Measurements from ENCODE around the gene BABAM2.

The BABAM2 gene

DNA sequence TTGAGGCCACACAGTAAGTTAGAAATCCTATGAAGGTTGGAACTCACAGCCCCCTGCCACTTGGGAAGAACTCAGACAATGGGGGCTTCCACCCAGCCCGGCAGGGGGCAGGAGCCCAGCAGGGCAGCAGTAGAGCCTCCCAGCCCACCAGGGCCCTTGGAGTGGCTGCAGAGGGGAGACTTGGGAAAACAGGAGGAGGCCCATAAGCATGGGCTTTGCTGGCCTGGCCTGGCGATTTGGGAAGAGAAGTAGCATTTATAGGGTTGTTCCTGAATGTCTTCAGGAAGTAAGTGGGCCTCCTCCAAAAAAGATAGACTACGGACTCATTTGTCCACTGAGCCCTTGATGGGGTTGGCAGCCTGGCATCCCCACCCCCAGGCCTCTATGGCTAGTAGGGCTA is 484.7 kb downstream of the BABAM2 start:
- DNase-seq (ENCODE audit: low read depth in 2 of 2): no peak

DNA sequence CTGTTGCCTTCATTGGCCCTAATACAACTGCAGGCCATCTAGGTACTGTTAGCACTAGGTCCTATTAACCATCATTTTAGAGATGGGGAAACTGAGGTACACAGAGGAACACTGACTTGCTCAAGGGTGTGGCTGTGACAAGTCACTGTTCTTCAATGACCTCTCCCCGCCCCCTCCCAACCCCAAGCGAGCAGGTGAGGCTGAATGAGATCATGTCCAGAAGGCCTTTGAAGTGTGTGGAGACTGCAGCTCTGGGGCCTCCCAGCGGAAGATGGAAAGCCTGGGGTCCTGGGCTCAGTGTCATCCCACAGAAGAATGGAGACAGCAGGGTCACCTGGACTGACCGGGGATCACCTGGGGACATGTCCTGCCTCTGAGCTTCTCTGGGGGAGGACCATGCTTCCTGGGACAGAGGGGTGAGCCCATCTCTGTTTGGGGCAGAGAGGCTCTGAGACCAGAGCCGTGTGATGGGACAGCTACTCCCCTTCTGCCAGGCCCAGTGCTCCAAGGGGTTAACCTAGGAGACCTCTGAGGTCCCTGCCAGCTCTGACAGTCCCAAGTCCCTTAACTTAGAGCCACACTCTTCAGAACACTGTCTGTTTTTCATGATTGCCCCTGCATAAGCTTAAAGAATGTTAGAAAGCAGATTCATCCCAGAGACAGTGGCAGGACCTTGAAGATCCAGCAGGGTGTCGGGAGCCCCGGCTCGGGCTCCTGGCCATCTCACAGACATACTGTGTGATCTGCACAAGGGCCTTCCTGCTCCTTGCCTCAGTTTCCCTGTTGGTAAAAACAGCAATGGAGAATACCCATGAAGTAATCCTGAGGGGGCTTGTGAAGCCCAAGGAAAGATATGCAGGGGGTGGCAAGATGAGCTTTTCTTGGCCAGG is 485.5 kb downstream of the BABAM2 start:
- DNase-seq (ENCODE audit: low read depth in 2 of 2): no peak

DNA sequence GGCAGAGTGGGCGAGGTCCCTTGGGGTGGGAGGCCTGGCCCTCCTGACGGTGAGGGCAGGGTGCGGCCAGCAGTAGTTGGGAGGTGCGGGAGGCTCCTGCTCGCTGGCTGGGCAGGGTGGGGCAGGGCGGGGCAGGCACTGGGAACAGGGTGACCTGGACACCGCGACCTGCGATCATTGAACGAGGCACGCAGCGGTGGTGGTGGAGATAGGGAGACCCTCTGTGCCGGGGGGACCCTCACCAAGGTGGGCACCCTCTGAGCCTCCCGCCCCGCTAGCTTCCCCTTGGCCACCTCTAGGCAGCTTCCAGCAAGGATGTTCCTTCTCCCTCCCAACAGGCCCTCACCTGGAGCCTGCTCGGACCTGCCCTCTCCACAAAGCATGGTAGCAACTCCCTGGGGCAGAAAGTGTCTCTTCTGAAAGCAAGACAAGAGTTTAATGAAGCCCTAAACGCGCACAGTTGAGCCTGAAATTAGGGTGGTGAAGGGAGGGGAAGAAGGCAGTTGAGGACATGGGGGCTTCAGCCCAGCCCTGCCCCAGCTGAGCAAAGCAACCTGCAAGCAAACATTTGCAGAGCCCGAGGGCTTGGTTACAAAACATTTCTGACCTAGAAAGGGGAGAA is 486.8 kb downstream of the BABAM2 start:
- no peak for DNase-seq (ENCODE audit: low read depth in 2 of 2)

DNA sequence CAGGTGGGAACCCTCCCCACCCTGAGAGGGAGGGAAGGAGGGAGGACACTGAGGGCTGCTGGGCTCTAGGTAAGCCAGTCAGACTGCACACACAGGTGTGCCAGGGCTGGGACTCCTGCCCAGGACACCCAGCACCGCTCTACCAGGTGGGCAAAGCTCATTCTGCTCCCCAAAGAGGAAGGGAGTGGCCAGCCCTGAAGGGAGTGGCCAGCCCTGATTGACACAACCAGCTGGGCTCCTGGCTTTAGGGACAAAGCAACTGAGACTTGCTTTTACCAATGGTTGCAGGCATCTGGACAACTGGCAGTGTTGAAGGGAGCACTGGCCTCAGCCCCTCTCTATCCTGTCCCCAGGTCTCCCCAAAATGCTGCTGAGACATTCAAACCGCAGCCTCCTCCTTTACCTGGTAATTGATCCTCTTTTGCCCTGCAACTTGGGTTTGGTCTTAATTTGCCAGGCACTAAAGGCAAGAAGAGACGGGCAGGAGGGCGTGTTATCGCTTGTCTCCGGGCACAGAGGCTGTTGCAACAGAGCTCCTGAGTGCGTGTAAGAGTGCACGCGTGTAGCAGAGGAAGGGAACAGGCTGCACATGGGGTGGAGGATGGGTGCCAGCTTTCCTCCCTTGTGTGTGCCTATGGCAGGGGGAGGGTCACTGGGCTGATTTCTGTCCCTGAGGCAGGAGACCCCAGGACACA is 487.6 kb downstream of the BABAM2 start:
- DNase-seq (ENCODE audit: low read depth in 2 of 2): no peak

DNA sequence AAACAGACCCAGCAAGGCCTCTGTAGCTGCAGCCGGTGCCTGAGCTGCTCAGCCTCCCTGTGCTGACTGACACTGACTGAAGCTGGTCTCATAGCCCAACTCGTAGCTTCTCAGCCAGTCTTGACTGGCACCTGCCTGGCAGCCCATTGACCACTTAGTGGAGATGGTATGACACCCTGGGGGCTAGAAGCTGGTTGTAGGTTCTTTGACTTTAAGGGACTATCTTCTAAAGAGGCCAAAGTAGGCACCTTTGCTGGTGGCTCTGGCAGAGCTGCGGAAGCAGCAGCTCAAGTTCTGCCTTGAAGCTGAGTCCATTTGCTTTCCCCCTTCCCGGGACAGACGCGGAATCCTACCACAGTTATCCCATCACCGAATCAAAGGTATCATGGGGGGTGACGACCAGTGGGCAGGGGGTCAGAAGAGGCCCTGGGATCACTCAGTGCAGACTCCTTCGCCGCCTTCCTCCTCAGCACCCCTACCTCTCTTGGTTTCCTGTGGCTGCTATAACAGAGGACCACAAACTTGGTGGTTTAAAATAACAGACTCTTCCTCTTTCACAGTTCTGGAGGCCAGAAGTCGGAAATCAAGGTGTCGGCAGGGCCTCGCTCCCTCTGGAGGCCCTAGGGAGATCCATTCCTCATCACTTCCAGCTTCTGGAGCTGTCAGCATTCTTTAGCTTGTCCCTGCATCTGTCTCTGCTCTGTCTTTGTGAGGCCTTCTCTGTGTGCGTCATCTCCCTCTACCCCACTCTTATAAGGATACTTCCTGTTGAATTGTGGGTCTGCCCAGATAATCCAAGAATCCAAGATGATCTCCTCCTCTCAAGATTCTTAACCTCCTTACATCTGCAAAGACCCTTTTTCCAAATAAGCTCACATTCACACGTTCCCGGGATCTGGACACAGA is 488.4 kb downstream of the BABAM2 start:
- DNase-seq (ENCODE audit: low read depth in 2 of 2): no peak

DNA sequence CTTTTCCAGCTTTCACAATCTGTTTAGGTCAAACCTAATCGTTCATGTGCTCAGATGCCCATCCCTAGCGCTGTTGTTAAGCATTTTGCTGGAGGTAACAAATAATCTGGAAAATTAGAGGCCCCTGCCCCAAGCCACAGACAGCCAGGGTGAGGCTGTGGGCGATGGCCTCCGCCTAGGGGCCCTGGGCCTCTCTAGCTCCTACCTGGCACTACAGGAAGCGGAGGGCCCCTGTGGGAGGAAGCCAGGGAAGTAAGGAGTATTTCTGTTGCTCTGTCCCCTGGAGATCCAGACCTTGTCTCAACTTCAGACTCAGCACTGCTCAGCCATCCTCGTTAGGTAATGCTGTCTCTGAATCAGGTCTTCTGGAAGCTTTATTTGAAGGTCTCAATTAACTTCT is 489.7 kb downstream of the BABAM2 start:
- no peak for DNase-seq (ENCODE audit: low read depth in 2 of 2)

DNA sequence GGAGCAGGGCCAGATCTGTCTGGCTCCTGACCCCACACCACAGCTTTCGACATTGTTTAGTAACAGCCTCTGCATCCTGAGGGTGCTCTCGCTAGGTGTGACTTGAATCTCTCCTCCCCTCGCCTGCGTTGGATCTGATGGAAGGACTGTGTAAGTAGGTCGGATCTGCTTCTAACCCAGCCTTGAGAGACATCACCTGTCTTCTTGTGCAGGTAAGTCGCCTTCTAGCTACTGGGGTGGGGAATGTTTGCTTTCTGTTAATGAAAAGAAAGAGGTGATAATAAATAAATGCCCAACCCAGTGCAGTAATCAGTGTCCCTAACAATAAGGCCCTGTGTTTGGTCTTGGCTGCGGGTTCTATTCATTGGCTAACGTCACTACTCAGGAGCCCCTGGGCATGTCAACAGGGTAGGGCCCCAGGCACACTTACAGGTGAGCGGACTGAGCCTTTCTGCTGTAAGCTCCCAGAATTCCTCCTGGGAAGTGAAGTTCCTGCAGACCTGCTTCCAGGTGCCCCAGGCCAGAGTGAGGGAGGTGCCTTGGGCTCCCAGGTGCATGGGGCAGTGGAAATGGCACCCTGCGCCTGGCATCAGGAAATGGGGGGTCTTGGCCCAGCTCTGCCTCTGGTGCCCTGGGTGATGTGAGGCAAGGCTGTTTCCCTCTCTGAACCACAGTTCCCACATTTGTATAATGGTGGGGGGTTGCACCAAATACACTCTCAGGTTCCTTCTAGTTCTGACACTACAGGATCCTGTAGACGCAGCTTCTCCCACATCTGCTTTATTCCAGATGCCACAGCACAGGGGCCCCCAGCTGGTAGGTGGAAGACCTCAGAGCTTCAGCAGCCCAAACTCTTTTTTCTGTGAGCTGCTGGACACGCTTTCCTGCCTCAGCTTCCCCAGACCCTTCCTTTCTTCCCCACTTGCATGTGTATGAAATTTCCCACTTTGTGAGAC is 491.0 kb downstream of the BABAM2 start:
- DNase-seq (ENCODE audit: low read depth in 2 of 2): no peak

DNA sequence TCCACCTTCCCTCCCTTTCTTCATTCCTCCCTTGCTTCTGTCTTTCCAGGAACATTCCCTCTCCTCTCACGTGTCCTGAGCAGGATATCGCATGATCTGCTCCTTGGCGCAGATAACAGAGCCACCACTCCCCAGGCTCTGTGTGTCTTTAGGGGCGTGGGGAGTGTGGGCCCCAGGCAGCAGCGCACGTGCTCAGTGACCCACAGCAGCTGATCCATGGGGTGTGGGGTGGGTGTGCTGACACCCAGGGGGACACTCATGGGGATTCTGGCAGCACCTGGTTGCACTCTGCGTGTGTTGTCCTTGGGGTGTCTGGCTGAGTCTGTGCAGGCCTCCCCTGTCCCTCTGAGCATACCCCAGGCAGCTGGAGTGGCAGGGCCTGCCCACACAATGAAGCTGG is 492.2 kb downstream of the BABAM2 start:
- no peak for DNase-seq (ENCODE audit: low read depth in 2 of 2)

DNA sequence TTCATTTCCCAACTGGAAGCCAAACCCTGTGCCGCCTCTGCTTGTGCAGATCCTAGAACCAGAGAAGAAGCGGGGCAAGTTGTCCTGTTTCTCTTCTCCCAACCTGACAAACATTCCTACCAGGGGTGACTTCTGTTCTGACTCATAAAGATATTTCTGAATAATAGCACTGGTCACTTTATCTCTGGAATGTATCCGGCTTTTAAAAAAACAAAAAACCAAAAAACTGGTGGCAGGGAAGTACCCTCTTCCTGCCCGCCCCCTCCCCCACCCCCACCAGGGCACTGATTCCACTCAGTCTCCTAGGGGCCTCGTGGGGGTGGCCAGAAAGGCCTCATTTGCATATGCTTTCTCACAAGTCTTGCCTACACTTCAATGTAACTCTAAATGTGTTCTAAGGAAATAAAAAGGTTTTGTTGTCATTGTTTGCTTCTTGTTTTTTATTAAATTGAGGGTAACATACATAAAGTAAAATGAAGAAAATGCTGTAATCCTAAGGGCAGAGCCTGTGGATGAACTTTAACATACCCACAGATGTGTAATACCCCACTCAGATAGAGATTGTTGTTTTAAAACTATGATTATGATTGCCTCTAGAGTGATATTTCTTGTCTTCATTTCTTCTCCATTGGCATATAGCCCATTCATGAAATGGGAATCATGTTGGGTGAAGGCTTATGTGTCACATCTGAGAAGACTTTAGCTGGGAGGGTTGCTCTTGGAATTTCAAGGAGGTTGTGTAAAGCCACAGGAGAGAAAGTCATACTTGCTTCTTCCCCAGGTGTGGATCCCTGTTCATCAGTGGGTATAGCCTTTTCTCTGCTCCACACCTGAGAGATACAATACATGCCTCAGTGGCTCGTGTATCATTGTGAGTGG is 496.8 kb downstream of the BABAM2 start:
- no peak for DNase-seq (ENCODE audit: low read depth in 2 of 2)
